ENCODE results near the gene ZNF488.

Gene ZNF488

DNA sequence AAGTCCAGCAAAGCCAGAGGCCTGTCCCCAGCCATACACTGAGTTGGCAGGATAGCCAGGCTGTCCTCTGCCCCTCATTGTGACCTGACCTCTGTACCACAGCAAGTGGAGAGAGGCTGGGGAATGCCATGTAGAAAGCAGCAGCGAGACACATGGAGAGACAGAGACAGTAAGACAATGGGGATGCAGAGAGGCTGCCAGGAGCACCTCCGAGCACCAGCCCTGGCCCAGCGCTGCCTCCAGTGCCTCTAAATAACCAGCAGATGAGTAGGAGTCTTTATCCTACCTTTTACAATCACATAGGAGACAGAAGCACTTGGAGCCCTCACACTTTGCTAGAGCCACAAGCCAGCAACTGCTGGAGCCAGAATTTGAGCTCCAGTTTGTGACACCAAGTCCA is 53.7 kb downstream of the ZNF488 start:
- DNase-seq (ENCODE audit: low spot score): no peak

DNA sequence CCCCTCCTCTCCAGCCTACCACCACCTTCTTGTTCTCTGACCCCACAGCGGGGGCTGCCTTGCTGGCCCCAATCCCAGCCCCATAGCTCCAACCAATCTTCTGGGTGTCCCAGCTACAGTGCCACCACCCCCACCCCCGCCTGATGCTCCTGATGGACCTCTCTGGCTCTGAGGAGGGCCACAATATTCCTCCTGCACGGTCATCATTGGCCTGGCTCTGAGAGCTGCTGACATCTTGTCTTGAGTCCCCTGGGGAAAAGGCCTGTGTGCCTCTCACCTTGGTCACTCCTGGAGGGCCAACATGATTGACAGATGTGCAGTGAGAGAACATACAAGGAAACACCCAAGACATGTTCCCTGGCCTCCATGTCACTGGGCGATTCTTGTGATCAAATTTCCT is 54.2 kb downstream of the ZNF488 start:
- DNase-seq (ENCODE audit: low spot score): no peak

DNA sequence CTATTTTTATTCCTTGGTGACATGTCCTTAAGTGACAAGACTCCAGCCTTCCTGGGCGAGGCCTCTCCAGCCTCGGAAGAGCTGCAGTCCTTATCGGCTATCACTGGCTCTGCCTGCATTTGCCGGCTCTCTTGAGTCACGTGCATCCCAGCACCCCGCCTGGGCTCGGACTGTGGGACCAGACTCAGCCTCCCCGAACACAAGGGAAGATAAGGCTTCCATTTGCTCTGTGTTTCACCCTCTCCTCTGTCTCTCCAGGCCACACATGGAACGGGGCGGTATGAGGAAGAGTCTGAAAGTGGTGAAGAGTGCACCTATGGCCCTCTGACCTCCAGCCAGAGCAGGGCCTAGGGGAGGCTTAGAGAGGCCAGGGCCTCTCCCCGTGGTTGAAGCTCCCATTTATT is 57.2 kb downstream of the ZNF488 start:
- no peak for DNase-seq (ENCODE audit: low spot score)

DNA sequence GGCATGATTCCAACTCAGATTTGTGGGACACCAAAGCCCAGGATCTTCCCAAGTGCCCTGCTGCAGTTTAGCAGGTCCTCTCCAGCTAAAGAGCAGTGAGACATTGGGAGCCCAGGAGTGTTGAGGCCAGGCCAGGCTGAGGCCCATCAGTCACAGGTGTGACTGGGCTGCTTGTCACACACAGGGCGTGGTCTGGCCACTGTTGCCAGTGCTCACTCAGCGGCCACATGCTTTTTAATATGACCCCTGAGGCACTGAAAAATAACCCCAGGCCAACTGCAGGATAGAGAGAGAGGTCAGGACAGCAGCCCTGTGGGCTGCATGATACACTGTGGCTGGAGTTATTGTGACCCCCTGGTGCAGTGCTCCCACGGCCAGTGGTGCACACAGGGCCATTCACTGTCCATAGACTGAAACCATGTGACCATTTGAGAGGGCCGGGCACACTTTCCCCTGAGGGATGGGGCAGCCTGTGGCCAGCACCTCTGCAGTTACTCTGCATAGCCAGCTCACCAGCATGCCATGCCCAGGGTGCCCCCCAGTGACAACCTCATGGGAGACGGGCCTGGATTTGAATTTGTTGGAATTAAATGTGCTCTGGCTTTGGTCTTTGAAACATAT is 57.7 kb downstream of the ZNF488 start:
- no peak for DNase-seq (ENCODE audit: low spot score)

DNA sequence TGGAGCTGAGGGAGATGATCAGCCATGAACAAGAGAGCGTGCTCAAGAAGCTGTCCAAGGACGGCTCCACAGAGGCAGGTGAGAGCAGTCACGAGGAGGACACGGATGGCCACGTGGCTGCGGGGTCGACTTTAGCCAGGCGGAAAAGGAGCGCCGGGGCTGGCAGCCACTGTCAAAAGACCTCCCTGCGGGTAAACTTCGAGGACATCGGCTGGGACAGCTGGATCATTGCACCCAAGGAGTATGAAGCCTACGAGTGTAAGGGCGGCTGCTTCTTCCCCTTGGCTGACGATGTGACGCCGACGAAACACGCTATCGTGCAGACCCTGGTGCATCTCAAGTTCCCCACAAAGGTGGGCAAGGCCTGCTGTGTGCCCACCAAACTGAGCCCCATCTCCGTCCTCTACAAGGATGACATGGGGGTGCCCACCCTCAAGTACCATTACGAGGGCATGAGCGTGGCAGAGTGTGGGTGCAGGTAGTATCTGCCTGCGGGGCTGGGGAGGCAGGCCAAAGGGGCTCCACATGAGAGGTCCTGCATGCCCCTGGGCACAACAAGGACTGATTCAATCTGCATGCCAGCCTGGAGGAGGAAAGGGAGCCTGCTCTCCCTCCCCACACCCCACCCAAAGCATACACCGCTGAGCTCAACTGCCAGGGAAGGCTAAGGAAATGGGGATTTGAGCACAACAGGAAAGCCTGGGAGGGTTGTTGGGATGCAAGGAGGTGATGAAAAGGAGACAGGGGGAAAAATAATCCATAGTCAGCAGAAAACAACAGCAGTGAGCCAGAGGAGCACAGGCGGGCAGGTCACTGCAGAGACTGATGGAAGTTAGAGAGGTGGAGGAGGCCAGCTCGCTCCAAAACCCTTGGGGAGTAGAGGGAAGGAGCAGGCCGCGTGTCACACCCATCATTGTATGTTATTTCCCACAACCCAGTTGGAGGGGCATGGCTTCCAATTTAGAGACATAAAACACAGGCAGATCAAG is 58.5 kb downstream of the ZNF488 start:
- no peak for DNase-seq (ENCODE audit: low spot score)

DNA sequence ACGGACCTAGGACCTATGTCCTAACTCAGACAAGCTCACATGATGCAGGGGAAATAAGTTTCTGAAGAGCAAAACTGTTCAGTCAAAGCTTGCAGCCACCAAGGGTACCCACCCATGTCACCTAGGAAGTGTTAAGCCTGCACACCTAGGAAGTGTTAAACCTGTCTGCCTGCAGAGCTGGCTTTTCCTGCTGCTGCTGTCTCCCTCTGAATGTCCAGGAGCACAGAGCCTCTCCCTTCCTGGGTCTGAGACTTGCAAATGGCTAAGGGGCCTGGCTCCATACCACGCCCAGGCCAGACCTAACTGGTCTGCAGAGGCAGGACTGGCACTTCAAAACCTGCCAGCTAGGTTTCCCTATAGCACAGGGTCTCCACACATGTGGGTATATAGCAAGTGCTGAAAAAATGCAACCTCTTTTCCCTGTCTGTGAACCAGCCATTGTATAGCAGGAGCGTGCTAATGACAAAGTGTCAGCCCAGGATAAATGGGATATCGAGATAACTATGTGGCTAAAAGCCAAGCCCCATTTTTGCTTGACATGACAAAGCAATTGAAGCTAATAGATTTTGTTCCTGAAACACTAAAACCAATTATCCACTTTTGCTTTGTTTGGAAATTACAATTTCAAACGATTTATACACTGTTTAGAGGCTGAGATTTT is 60.3 kb downstream of the ZNF488 start:
- no peak for DNase-seq (ENCODE audit: low spot score)

DNA sequence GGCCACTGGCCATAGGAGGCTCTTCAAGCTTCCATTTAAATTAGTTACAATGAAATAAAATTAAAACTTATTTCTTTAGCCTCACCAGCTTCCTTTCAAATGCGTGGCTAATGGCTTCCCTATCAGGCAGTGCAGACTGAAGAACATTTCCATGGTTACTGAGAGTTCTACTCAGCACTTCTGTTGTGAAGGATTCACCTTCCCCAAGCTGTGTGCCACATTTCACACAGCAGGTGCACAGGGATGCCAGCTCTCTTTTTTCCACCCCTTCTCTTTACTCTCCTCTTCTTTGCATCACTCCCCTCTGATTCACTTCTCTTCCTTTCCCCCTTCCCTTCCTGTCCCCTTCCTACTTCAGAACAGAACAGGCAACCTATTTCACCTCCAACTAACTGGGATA is 61.0 kb downstream of the ZNF488 start:
- no peak for DNase-seq (ENCODE audit: low spot score)

DNA sequence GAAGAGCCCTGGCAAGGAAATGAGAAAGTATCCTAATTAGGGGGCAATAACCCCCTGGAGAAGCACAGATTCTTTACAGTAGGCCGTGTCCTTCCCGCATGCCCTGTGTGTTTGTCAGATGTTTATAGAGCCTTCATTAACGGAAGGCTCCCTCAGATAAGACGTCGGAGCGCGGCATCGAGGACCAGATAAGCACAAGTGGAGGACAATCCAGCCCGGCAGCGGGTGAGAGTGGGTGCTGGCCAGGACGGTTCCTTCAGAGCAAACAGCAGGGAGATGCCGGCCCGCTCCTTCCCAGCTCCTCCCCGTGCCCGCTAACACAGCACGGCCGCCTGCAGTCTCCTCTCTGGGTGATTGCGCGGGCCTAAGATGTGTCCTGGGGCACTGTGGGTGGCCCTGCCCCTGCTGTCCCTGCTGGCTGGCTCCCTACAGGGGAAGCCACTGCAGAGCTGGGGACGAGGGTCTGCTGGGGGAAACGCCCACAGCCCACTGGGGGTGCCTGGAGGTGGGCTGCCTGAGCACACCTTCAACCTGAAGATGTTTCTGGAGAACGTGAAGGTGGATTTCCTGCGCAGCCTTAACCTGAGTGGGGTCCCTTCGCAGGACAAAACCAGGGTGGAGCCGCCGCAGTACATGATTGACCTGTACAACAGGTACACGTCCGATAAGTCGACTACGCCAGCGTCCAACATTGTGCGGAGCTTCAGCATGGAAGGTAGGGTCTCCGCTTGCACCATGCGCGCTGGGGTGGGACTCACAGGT is 61.6 kb downstream of the ZNF488 start, which contains the start of gene GDF2:
Gene GDF2, plus strand, starts transcription at position 155 of the 762 bp plus-strand sequence. Its CDS starts 215 bp downstream, at position 370.
- no peak for DNase-seq (ENCODE audit: low spot score)

DNA sequence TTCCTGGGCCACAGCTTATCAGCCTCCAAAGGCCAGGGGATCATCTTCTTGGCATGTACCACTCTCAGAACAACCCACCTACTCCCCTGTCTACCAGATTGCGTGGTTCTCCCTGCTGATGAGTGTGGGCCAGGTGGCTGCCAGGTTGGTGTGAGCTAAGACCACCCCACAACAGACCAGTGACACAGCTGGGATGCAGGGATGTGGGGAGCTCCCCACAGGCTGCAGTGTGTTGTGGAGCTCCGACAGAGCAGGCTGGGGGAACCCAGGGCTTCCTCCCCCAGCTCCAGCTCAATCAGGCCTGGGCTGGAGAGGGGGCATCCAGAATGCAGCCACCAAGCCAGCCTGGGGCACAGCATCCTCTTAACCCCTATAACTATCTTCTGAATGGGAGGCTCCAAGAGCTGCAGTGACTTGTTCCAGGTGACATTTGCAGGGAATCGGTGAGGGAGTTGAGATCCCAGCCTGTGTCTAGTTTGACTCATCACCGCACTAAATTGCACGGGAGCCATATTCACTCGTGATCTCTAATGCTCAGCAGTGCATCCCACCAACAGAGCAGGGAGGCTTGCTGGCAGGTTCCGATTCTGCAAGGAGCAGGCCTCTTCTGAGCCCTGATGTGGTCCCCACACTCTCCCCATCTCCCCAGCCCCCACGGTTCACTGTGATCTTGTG is 62.4 kb downstream of the ZNF488 start:
- DNase-seq (ENCODE audit: low spot score): no peak

DNA sequence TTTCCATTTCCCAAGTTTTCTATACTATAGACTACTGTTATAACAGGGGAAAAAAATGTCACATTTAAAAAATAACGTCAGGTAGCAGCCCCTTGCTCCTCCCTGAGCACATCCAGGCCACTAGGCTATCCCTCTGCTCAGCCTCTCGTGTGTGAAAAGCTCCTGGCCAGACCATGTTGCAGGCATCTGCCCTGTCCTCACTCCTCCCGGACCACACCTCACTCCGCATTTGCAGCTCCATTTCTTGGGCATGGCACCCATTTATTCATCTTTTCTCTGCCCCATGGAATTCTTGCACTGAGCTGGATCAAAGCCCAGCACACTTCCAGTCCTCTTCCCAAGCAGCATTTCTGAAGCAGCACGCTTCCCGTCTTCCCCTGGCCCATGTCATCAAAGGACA is 63.3 kb downstream of the ZNF488 start:
- no peak for DNase-seq (ENCODE audit: low spot score)

DNA sequence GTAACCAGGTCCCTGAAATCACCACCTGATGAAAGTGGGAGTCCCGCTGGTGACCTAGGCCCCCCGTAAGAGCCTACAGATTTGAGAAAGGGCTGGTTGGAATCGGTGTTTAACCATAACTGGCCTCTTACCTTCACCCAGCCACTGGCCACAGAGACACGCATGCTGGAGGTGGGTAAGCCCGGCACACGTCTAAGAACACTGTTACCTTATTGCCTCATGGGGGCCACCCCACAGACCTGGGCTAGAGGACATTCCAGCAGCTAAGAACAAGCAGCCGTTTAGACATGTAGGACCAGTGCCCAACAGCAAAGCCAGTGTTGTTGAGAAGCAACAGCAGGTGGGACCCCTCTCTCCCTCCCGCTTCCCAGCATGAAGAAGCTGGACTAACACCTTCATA is 64.3 kb downstream of the ZNF488 start:
- no peak for DNase-seq (ENCODE audit: low spot score)

DNA sequence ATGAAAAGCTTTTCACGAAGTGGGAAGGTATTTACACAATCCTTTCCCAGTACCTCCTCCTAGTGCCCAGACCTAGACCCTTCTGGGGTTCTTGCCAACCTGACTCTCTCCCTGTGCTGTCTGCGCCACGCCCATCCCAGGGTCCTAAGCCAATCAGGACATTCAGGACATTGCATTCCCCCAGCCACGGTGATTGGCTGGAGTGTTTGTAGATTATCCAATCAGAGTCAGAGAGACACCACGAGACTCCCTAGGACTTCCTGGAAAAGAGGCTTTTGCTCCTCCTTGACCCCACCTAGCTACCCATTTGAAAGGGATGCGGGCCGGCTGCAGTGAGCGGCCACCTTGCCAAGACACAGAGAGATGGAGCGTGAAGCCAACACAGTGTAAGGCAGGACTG is 65.4 kb downstream of the ZNF488 start:
- DNase-seq (ENCODE audit: low spot score): no peak

DNA sequence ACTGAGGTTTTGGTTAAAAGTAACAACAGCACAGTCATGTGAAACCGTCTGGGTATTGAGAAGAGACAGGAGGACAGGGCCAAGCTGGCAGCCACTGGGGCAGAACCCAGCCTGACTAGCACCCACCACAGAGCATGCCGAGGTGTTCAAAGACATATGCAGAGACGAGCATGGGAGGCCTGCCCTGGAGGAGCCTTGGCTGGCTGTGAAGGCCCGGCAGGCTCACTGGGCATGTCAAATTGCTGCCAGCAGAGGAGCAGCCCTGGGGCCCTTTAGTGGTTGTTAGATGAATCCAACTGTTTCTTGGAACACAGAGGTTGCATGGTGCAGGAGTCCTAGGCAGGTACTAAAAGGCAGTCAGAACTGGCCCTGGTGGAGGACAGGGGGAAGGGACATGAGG is 66.8 kb downstream of the ZNF488 start:
- no peak for DNase-seq (ENCODE audit: low spot score)

DNA sequence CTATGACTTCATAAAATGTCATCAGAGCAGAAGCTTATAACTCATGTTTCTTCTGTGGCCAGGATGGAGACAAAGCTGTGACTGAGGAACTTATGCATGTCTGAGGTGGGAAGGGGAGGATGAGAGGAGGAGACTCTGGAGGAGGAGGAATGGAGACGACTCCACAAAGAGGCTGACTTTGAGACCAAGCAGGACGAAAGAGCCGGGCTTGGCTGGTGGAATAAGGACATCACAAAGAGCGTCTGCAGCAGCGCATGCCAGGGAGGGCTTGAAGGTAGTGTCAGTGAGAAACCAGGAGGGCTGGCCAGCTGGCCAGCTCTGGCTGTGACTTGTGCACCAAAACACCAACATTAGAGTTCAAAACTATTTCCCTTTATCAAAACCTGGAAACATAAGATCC is 68.0 kb downstream of the ZNF488 start:
- DNase-seq (ENCODE audit: low spot score): no peak

Data from CD4-positive, alpha-beta T cell treated with Interleukin-15 for 4 hours (primary cell).